GM18519 (cell line): Measurements from ENCODE around the gene MREG.

Source experiments
- ATAC-seq: cut with Tn5 transposase; IDR thresholded peaks from one replicate; pipeline ENCODE4 v1.9.1; 2021; ENCODE audit warnings: mild to moderate bottlenecking, moderate library complexity; ENCODE audit not compliant: unreplicated experiment, low FRiP score

MREG gene

GRCh38 chr2:215900203-215900611 lies 113.1 kb downstream of the MREG start:
- no peak for ATAC-seq

GRCh38 chr2:215899141-215900074 lies 113.9 kb downstream of the MREG start:
- ATAC-seq: no peak

GRCh38 chr2:215898363-215898762 lies 115.0 kb downstream of the MREG start:
- ATAC-seq: no peak

GRCh38 chr2:215896921-215897320 lies 116.4 kb downstream of the MREG start:
- no peak for ATAC-seq

- no peak for ATAC-seq
Measured at GRCh38 chr2:215895330-215895729, 118.0 kb downstream of the MREG start.
